Left colon (tissue), 2 donors: Measurements from ENCODE around the gene CIC. TPM values are rescaled to one million over a fixed set of nuclear protein-coding genes. Genes with fewer than 3 reads are reported as not detected.
"Not testable (repeated sequence)": the region's sequence is repeated elsewhere in the genome, so short reads cannot be mapped to it uniquely, and the experiment has no call there.

Source experiments
- ATAC-seq: fragments of 200-7000 bp; cut with Tn5 transposase; one replicate; pipeline ENCODE4 v1.9.1; 2020; ENCODE audit warnings: mild to moderate bottlenecking, moderate library complexity
- DNase-seq, 2 donors: peaks; one replicate each; pipeline ENCODE4 v3.0.0-alpha.2; 2020
- intact Hi-C, 2 donors: fragments of 100-400 bp; cut with DNase I in 1 of 2; cut with micrococcal nuclease in 1 of 2; formaldehyde crosslinking; loops; one replicate each; pipeline versions ENCODE4 v1.11.2 to v1.14.0; 2022; cut with DNase I, micrococcal nuclease
- total RNA-seq, 2 donors: library from RNA; stranded (reverse); fragmentation: NEBNext Ultra II Directional; extraction: Animal tissue kit (Norgen Biotek cat#: 25700); gene quantifications; one replicate each; pipeline ENCODE4 v1.2.1, GENCODE V29; 2021
- donor health status: DM: no; HTN: no; CAD: no.
- donor health status: DM: yes; HTN: yes; CAD: no.

CIC gene
- total RNA-seq, 2 donors from 2014 or later = 43.0 to 47.9 TPM

GRCh38 chr19:42253245-42254088 is 15.6 kb upstream of the CIC start:
- intact Hi-C loops = no loop called here
- DNase-seq = peak; percentile 70 to 74
- ATAC-seq = peak; percentile 26

GRCh38 chr19:42254089-42254849 is 14.8 kb upstream of the CIC start:
- DNase-seq (peak; percentile 78 to 88), ATAC-seq (peak; percentile 48)
- intact Hi-C loops = no loop called here

- ATAC-seq (peak; percentile 82), DNase-seq (peak; percentile 92 to 95)
- intact Hi-C loops = no loop called here
Measured at GRCh38 chr19:42254850-42255765, 13.9 kb upstream of the CIC start, which contains the start of gene ERF. Gene ERF (minus strand): TSS chr19:42255128. CDS start chr19:42254999, 129 bp downstream.

- DNase-seq (peak in 1 of 2 donors; percentile 53), ATAC-seq (no peak)
- intact Hi-C loops = no loop called here
Measured at GRCh38 chr19:42255766-42256745, 13.0 kb upstream of the CIC start.

GRCh38 chr19:42257842-42258241 is 11.2 kb upstream of the CIC start:
- DNase-seq, intact Hi-C loops, ATAC-seq: not testable (repeated sequence)

GRCh38 chr19:42261763-42262162 is 7.3 kb upstream of the CIC start:
- DNase-seq (no peak), ATAC-seq (no peak)
- intact Hi-C loops = no loop called here

GRCh38 chr19:42266105-42266504 is 2.9 kb upstream of the CIC start:
- intact Hi-C loops, ATAC-seq, DNase-seq: not testable (repeated sequence)

- intact Hi-C loops, ATAC-seq: not testable (repeated sequence)
- DNase-seq = peak in 1 of 2 donors; percentile 11
Measured at GRCh38 chr19:42266928-42267603, 2.0 kb upstream of the CIC start.

GRCh38 chr19:42267644-42268141 is 1.4 kb upstream of the CIC start:
- ATAC-seq = no peak
- intact Hi-C loops = no loop called here
- no peak for DNase-seq

- intact Hi-C loops = no loop called here
- peak; percentile 98 to 100 for DNase-seq
- ATAC-seq = peak; percentile 74
Measured at GRCh38 chr19:42268142-42268703, 829 bp upstream of the CIC start.

- intact Hi-C loops = no loop called here
- no peak for ATAC-seq
- peak; percentile 39 to 46 for DNase-seq
Measured at GRCh38 chr19:42269478-42270345, 660 bp downstream of the CIC start.

GRCh38 chr19:42270346-42271044 is 1.4 kb downstream of the CIC start:
- ATAC-seq (peak; percentile 6), DNase-seq (peak; percentile 70 to 82)
- intact Hi-C loops = no loop called here

- DNase-seq (peak; percentile 18 to 36), ATAC-seq (no peak)
- intact Hi-C loops = no loop called here
Measured at GRCh38 chr19:42271045-42271419, 2.0 kb downstream of the CIC start.

- intact Hi-C loops = no loop called here
Measured at GRCh38 chr19:42271861-42272534, 2.9 kb downstream of the CIC start.

GRCh38 chr19:42272535-42272897 is 3.5 kb downstream of the CIC start:
- intact Hi-C loops = no loop called here
- ATAC-seq = no peak
- DNase-seq = no peak

More at GRCh38 chr19:42271861-42272534, 2.9 kb downstream of the CIC start:
- DNase-seq (peak in 1 of 2 donors; percentile 12), ATAC-seq (no peak)
